Tibial nerve (tissue), 4 donors: ENCODE measurements around the gene DPP10. TPM values are rescaled to one million over a fixed set of nuclear protein-coding genes. Genes with fewer than 3 reads are reported as not detected.

Experiments
- DNase-seq, 2 donors: peaks; one replicate each; pipeline ENCODE4 v3.0.0-alpha.2; 2019; ENCODE audit warnings: low spot score in 2 of 2
- H3K27ac ChIP-seq, 4 donors: fragments of 200-600 bp; sonication (generic) in 3 of 4; one replicate each; pipeline ENCODE4 v1.5.1; 2017 to 2019; ENCODE audit warnings: mild to moderate bottlenecking in 1 of 4
- H3K27me3 ChIP-seq, 2 donors: fragments of 200-600 bp; sonication (generic) in 1 of 2; one replicate each; pipeline versions ENCODE4 v1.5.1 to v1.6.0; 2017 to 2019
- H3K36me3 ChIP-seq, 3 donors: fragments of 200-600 bp; sonication (generic); one replicate each; pipeline ENCODE4 v1.5.1; 2018 to 2019
- H3K4me1 ChIP-seq, 4 donors: fragments of 200-600 bp; sonication (generic) in 3 of 4; one replicate each; pipeline ENCODE4 v1.5.1; 2017 to 2019
- H3K4me3 ChIP-seq, 4 donors: fragments of 200-600 bp; sonication (generic) in 3 of 4; one replicate each; pipeline ENCODE4 v1.5.1; 2017 to 2019; ENCODE audit warnings: mild to moderate bottlenecking in 1 of 4, moderate library complexity in 1 of 4
- H3K9me3 ChIP-seq, 4 donors: fragments of 200-600 bp; sonication (generic) in 3 of 4; one replicate each; pipeline ENCODE4 v1.5.1; 2017 to 2019
- EP300 ChIP-seq, 2 donors: sonication (generic); formaldehyde crosslinking; IDR thresholded peaks; one replicate each; pipeline ENCODE4 v1.6.1; 2017; ENCODE audit warnings: antibody characterized with exemption in 2 of 2, mild to moderate bottlenecking in 1 of 2
- POLR2A ChIP-seq, 2 donors: fragments of 450-650 bp; IDR thresholded peaks; one replicate each; pipeline ENCODE4 v1.6.1; 2017; ENCODE audit warnings: antibody characterized with exemption in 2 of 2, mild to moderate bottlenecking in 2 of 2, moderate library complexity in 2 of 2
- WGBS, 2 donors: methylation state at CpG; one replicate each; pipeline ENCODE4 v1.1.5; 2018; 5-methylcytosine and 5-hydroxymethylcytosine counted together
- small RNA-seq: library from RNA; depleted of rRNA; stranded (forward); fragments of <200 nt; gene quantifications from one replicate; pipeline ENCODE3, GENCODE V24; 2016
- total RNA-seq, 4 donors: library from RNA; depleted of rRNA; stranded (reverse); fragments of >200 nt; gene quantifications; one replicate each; pipeline ENCODE4 v1.1.0, GENCODE V29; 2016
- TF ChIP-seq, protein P1 (sequence below), 5 experiments: fragments of 200-600 bp in 3 of 5; fragments of 450-650 bp in 2 of 5; sonication (generic) in 3 of 5; IDR thresholded peaks; one replicate each; pipeline ENCODE4 v1.5.1; 2016 to 2019; ENCODE audit warnings: antibody characterized with exemption in 5 of 5, mild to moderate bottlenecking in 3 of 5, moderate library complexity in 2 of 5

DPP10 gene
- total RNA-seq, 4 donors from 2014 or later: 0.20 to 2.1 TPM; not detected in 2

DNA sequence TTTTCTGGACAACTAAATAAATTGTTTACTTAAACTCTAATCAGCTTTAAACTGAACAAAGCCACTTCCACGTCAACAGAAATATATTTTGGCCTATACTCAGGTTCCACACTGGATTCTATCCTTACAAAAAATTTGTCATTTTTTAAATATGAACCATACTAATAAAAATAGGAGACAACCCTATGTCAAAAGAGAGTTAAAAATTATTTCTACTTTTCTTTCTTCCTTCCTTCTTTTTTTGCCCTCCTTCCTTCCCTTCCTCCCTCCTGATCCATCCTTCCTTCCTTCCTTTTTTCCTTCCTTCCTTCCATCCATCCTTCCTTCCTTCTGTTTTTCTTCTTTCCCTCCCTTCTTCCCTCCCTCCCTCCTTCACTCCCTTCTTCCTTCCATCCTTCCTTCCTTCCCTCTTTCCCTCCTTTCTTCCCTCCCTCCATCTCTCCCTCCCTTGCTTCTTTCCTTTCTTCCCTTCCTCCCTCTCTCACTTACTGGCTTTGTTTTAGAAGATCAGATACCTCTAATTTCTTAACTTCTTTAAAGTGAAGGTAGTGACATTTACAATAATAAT is 1444.9 kb downstream of the DPP10 start:
- Histone ChIP-seq H3K9me3 (peaks cover 0 to 20% (median 0%) of the 10 kb centered on the region in 4 donors), H3K4me1 (no peaks in the 10 kb centered on the region), H3K27me3 (no peaks in the 10 kb centered on the region), H3K27ac (no peak overlapping the region), H3K4me3 (no peak overlapping the region), H3K36me3 (no peaks in the 10 kb centered on the region)
- WGBS, 2 donors: 46 to 57% methylated on average over 1 of the region's 1 CpG
- no peak for DNase-seq
- TF ChIP-seq EP300 (IDR thresholded peaks at IDR 0.05) (no peak), POLR2A (IDR thresholded peaks at IDR 0.05) (no peak)
- TF ChIP-seq, protein P1, sequence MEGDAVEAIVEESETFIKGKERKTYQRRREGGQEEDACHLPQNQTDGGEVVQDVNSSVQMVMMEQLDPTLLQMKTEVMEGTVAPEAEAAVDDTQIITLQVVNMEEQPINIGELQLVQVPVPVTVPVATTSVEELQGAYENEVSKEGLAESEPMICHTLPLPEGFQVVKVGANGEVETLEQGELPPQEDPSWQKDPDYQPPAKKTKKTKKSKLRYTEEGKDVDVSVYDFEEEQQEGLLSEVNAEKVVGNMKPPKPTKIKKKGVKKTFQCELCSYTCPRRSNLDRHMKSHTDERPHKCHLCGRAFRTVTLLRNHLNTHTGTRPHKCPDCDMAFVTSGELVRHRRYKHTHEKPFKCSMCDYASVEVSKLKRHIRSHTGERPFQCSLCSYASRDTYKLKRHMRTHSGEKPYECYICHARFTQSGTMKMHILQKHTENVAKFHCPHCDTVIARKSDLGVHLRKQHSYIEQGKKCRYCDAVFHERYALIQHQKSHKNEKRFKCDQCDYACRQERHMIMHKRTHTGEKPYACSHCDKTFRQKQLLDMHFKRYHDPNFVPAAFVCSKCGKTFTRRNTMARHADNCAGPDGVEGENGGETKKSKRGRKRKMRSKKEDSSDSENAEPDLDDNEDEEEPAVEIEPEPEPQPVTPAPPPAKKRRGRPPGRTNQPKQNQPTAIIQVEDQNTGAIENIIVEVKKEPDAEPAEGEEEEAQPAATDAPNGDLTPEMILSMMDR (IDR thresholded peaks at IDR 0.05): no peak

Small RNA genes within 50 kb of the gene (small RNA-seq; reads per million reads assigned to genes)
- gene RNU2-41P: 0.28 reads per million
